NCI-H2029 treated with DMSO at 0.1 percent for 48 hours (cell line): ENCODE data around the gene CDC5L.

Source experiments
- DNase-seq: peaks from one replicate; lab custom pipeline; 2025; lab: John Stamatoyannopoulos, UW

CDC5L gene

DNA sequence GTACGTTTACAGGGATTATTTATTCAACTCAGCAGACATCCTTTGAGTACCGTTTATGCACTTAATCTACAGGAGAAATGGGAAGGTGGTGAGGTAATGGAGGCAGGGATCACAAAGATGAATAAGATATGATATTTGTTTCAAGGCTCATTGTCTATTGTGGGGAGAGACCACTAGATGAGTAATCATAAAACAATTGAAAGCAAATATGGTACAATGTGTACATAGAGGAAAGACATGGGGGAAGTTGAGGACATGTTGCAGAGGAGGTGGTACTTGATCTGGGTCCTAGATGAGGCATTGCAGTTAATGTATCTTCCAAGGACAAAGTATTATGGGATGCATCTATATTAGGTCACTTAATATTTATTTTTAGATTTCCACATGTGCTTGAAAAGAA lies 13.7 kb upstream of the CDC5L start:
- no peak for DNase-seq

- no peak for DNase-seq
These were observed 12.4 kb upstream of the CDC5L start for GRCh38 chr6:44375071-44375470.

DNA sequence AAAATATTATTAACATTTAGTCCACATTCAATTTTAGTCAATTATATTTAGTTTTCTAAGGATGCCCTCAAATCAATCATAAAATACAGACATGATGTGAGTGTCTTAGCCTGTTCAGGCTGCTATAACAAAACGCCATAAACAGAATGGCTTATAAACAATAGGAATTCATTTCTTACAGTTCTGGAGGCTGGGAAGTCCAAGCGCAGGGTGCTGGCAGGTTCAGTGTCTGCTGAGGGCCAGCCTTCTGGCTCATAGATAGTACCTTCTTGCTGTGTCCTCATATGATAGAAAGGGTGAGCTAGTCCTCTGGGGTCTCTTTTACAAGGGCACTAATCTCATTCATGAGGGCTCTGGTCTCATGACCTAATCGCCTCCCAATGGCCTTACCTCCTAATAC lies 10.0 kb upstream of the CDC5L start:
- no peak for DNase-seq

- DNase-seq: no peak
These were observed 9.5 kb upstream of the CDC5L start for GRCh38 chr6:44377971-44378370.

- no peak for DNase-seq
These were observed 5.8 kb upstream of the CDC5L start for GRCh38 chr6:44381739-44382138.

DNA sequence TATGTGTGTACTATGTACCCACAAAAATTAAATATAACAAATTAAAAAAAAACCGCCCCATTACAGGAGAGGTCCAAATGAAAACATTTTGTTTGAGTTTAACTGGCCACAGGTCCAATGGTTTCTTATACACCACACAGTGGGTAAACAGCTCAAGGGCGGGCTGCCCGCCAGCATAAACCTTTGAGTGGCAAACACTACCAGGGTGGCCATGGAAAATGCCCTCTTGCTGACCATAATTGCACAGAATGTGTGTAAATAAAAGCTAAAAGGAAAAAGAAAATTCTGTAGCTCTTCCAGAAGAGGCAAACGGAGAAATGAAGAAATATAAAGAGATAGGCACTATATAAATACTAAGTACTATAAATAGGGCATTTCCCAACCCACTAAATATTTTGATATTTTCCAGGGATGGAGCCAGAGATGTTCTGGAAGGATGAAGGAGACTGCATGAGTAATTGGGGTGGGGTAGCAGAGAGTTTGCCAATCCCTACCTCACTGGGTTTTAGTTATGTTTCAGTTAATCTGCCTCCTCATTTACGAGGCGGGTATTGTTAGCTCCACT lies 1.1 kb upstream of the CDC5L start:
- peak; percentile 56 for DNase-seq

- DNase-seq: no peak
These were observed 569 bp upstream of the CDC5L start for GRCh38 chr6:44386929-44387345.

GRCh38 chr6:44388135-44388487 lies 605 bp downstream of the CDC5L start:
- DNase-seq: no peak

DNA sequence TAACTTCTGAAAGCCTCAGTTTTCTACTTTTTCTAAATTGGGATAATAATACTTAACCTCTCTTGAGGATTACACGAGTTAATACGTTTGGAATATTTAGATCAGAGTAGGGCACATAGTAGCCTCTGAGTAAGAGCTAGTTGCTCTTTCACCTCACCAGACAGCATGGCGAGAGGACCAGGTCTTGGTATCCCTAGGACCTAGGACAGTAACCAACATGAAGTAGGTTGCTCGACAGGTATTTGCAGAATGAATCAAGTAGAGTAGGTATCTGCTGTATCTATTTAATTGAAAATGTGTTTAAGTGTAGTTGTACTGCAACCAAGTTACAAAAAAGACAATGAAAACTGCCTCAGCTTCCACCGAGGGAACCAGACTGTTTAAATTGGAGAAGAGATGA lies 1.4 kb downstream of the CDC5L start:
- no peak for DNase-seq

DNA sequence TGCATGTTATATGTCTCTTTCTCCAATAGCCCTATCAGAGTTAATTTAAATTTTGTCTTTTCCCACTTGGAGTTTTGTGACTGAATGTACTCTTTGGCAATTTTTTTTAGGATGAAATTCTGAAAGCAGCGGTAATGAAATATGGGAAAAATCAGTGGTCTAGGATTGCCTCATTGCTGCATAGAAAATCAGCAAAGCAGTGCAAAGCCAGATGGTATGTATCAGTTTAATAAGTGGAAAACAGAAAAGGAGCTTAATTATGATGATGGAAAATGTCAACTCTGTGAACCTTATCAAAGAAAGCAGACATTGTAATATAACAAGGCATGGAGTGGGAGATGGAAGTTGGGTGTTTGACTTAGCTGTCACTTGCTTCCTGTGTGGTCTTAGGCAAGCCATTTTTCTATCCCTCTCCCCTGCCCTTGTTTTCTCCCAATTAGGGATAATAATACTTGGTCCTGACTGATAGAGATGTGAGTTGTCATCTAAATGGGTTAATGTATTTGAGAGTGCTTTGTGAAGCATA lies 2.7 kb downstream of the CDC5L start:
- no peak for DNase-seq

DNA sequence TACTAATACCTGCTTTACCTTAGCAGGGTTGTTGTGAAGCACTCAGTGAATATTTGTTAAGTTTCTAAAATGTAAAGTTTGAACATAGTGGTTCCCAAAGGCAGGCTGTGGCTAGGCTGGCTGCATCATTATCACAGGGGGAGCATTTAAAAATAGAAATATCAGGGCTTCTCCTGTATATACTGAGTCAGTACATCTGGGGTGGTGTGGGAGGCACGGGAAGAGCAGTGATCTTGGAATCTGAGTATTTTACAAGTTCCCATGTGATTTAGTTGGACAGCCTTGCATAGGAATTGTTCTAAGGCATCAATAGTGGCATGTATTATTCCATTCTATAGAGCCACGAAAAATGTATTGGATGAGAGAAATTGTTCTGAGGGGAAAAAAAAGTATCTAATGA lies 8.0 kb downstream of the CDC5L start:
- no peak for DNase-seq

- DNase-seq: no peak
These were observed 9.5 kb downstream of the CDC5L start for GRCh38 chr6:44396968-44397367.

- DNase-seq: no peak
These were observed 10.1 kb downstream of the CDC5L start for GRCh38 chr6:44397424-44398164.

- DNase-seq: no peak
These were observed 12.5 kb downstream of the CDC5L start for GRCh38 chr6:44399991-44400390.

DNA sequence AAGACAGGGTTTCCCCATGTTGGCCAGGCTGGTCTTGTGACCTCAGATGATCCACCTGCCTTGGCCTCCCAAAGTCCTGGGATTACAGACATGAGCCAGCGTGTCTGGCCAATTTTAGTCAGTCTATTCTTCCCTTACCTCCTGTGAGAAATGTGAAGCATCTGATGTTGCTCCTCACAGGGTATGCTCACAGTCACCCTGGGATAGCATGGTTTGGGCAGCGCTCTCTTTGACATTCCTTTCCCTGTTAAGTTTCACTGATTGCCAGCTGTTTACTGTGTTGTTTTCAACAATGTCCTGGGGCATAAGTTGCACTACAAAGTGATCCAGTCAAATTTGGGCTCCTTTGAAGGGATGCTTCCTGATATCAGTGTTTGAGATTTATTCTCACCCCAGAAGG lies 13.1 kb downstream of the CDC5L start:
- DNase-seq: no peak

GRCh38 chr6:44401138-44401537 lies 13.6 kb downstream of the CDC5L start:
- no peak for DNase-seq

DNA sequence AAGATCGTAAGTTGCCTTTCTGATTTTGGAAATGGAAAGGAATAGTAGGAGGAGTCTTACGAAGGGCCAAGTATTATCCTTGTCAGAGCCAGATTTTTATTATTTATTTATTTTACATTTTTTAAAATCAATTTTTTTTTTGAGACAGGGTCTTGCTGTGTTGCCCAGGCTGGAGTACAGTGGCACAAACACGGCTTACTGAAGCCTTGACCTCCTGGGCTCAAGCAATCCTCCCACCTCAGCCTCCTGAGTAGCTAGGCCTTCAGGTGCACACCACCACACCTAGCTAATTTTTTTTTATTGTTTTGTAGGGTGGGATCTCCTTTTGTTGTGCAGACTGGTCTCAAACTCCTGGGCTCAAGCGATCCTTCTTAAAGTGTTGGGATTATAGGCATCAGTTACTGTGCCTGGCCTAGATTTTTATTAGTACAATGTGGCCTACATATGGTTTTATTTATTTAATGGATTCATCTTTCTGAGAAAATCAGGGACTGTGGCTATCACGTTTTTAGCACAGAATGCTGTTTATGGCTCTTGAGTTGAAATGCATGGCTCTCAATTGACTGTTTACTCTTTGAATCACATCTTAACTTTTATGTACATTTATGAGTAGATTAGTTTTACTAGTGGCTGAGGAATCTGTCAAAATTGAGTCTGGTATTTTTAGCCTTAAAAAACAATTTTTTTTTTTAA lies 16.7 kb downstream of the CDC5L start:
- no peak for DNase-seq

DNA sequence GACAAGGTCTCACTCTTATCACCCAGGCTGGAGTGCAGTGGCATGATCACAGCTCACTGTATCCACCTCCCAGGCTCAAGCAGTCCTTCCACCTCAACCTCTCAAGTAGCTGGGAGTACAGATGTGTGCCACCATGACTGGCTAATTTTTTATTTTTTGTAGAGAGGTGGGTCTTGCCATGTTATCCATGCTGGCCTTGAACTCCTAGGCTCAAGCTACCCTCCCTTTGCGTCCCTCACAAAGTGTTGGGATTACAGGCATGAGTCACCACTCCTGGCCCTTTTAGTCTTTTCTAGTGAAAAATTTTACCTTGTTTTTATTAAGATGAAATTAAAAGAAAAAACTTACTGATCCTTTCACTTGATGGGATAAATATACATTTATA lies 17.2 kb downstream of the CDC5L start:
- no peak for DNase-seq

DNA sequence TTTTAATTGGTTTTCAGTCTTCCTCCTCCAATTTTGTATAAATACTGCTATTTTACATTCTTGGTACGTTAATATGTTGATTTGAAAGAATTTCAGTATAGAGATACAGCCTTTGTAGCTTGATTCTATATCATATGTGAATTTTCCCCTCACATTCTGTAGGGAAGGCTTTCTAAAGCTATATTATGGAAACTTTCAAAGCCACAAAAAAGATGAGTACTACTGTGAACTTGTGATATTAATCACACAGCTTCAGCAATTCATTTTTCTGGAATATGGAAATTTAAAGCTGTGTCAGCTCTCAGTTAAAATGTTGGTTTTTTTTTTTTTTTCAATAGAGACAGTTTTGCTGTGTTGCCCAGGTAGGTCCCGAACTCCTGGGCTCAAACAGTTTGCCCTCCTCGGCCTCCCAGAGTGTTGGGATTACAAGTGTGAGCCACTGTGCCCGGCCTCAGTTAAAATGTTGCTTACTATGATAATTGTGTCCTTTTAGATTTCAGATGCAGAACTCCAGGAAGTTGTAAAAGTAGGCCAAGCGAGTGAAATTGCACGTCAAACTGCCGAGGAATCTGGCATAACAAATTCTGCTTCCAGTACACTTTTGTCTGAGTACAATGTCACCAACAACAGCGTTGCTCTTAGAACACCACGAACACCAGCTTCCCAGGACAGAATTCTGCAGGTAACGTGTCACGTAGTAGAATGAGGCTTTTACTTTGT lies 20.6 kb downstream of the CDC5L start:
- DNase-seq: no peak

GRCh38 chr6:44409207-44409794 lies 21.8 kb downstream of the CDC5L start:
- DNase-seq: no peak

DNA sequence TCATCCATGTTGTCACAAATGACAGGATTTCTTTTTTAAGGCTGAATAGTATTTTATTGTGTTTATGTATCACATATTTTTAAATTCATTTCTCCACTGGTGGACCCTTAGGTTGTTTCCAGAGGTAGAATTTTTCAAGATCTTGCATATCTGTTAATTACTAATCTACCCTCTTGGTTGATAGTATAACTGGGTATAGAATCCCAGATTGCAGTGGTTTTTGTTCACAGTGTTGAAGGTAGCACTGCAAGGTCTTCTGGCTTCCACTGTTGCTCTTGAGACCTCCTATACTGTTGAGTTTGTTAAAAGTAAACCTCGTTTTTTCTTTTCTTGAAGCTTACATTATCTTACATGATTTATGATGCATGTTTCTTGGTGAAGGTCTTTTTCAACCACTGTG lies 22.9 kb downstream of the CDC5L start:
- no peak for DNase-seq

DNA sequence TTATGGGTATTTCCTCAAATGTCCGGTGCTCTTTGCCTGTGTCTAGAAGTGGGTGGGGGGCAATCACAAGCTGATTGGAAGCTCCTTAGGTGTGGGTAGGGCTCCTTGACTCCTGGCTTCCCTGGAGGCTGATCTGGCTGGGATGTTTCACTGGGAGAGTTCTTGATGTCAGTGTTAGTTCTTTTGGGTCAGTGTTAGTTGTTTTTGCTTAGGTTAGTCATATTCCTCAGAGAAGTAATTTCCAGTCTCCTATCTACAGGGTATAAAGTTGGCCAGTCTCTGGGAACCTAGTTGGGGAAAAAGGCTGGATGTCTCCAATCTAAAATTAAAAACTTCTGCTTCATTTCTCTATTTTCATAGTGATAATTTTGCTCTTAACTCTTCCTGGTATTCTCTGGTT lies 23.6 kb downstream of the CDC5L start:
- no peak for DNase-seq
